HG03103 (cell line): Measurements from ENCODE around the gene GPR137B.

Experiments used
- ATAC-seq: cut with Tn5 transposase; IDR thresholded peaks from one replicate; pipeline ENCODE4 v1.9.1; 2021; ENCODE audit warnings: low read depth; ENCODE audit not compliant: unreplicated experiment

GPR137B gene

GRCh38 chr1:236251587-236251986, 109.2 kb downstream of the GPR137B start:
- no peak for ATAC-seq

GRCh38 chr1:236253119-236253518, 110.8 kb downstream of the GPR137B start:
- ATAC-seq, result no peak

- no peak for ATAC-seq
Measured at GRCh38 chr1:236253918-236254637, 111.7 kb downstream of the GPR137B start.

- no peak for ATAC-seq
Measured at GRCh38 chr1:236257216-236257615, 114.9 kb downstream of the GPR137B start.

GRCh38 chr1:236258114-236258622, 115.8 kb downstream of the GPR137B start:
- no peak for ATAC-seq
